Stimulated activated CD8-positive, alpha-beta memory T cell treated with anti-CD3 and anti-CD28 coated beads, Interleukin-7, amount 100 ng/mL, for 1 hour (primary cell): Measurements from ENCODE around the gene ZER1.
A peak's percentile ranks its signal among the peaks of the same experiment; 100 is the strongest.
"Not testable (repeated sequence)": the region's sequence is repeated elsewhere in the genome, so short reads cannot be mapped to it uniquely, and the experiment has no call there.

ENCODE experiments used
- DNase-seq, 2 donors: peaks; one replicate each; pipeline ENCODE4 v3.0.0-alpha.2; 2020; ENCODE audit warnings: low read depth in 2 of 2

ZER1 gene

DNA sequence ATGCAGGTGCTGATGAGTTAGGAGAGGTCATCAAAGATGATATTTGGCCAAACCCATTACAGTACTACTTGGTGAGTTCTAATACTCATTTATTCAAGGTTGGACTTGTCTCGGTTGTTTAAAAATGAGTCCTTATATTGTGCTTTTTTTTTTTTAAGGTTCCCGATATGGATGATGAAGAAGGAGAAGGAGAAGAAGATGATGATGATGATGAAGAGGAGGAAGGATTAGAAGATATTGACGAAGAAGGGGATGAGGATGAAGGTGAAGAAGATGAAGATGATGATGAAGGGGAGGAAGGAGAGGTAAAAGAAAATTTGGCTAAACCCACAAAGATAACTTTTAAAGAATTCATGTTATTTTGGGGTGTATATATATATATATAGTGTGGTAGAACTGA is 78.0 kb downstream of the ZER1 start:
- DNase-seq = not testable (repeated sequence)

- DNase-seq = no peak
Observed at GRCh38 chr9:128690684-128691034, 81.1 kb downstream of the ZER1 start.

- DNase-seq = no peak
Observed at GRCh38 chr9:128689820-128690683, 81.7 kb downstream of the ZER1 start.

- peak in 1 of 2 donors; percentile 25 for DNase-seq
Observed at GRCh38 chr9:128689293-128689774, 82.4 kb downstream of the ZER1 start.

GRCh38 chr9:128688501-128689292 is 83.0 kb downstream of the ZER1 start, which contains the start of gene SET:
SET (plus strand) TSS chr9:128689222; CDS start chr9:128689583, 361 bp downstream.
- peak; percentile 77 to 83 for DNase-seq

- DNase-seq = no peak
Observed at GRCh38 chr9:128687453-128687852, 84.3 kb downstream of the ZER1 start.

DNA sequence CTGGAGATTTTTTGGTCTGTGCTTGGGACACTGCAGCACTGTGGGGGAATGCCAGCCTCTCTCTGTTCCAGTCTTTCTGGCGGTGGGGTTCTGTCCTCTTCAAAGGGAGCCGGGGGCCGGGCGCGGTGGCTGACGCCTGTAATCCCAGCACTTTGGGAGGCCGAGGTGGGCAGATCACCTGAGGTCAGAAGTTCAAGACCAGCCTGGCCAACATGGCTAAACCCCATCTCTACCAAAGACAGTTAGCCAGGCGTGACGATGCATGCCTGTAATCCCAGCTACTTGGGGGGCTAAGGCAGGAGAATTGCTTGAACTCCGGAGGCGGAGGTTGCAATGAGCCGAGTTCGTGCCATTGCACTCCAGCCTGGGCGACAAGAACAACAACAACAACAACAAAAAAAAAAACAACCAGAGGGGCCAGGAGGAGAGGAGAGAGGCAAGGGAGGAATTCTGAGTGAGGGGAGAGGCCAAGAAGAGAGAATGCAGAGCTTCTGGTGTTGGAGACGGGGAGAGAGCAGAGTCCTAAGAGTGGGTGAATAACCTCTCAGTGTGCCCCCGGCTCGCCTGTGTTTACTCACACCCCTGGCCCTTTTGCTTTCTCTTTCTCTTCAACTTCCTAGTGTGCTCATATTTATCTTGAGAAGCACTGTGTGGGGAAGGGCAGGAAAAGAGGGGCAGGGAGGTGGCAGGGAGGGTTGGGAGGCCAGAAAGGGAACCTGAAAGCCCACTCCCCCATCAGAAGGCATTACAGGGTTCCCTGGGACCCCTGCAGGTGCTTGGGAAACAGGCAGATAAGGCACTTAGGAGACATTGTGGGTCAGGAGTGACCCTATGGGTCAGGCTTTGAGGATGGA is 85.9 kb downstream of the ZER1 start:
- DNase-seq = no peak

GRCh38 chr9:128684325-128685199 is 87.2 kb downstream of the ZER1 start:
- peak; percentile 37 to 55 for DNase-seq

DNA sequence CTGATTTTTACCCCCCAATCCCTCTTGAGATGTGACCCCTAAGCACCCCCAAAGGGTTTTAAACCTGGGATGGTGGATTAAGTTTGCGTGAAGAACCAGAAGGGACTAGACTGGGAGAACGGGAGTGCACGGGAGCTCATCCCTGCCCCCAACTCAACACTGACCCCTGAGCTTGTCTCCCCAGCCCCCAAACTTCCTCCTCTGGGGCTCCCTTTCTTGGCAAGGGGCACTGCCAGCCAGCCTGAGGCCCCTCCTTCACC is 87.7 kb downstream of the ZER1 start:
- no peak for DNase-seq

- no peak for DNase-seq
Observed at GRCh38 chr9:128683340-128684064, 88.2 kb downstream of the ZER1 start.
